PC-9 (cell line): ENCODE data around the gene FBXW7.

Experiments used
- CTCF ChIP-seq: fragments of 200-600 bp; sonication (generic); conservative IDR thresholded peaks from 2 replicates; pipeline ENCODE4 v1.6.1; 2017; ENCODE audit warnings: mixed run types, antibody characterized with exemption, mild to moderate bottlenecking, moderate library complexity
- EZH2 ChIP-seq: fragments of 200-600 bp; sonication (generic); IDR thresholded peaks from 2 replicates; pipeline ENCODE4 v1.8.0; 2017; ENCODE audit warnings: antibody characterized with exemption, low read depth

GRCh38 chr4:152296386-152296785, 239.5 kb downstream of the FBXW7 start:
- TF ChIP-seq EZH2 = no peak
- TF ChIP-seq CTCF = no peak
